Duodenal mucosa (tissue), 2 donors: Measurements from ENCODE around the gene SCAF11.

ENCODE experiments used
- H3K27ac ChIP-seq: one replicate; pipeline ENCODE4 v1.7.0; 2013; ENCODE audit warnings: low read depth, low read length
- H3K27me3 ChIP-seq, 2 donors: one replicate each; pipeline ENCODE4 v1.7.0; 2013; ENCODE audit warnings: low read length in 2 of 2, control low read depth in 1 of 2; ENCODE audit not compliant: insufficient read depth in 2 of 2, control insufficient read depth in 1 of 2
- H3K36me3 ChIP-seq, 2 donors: one replicate each; pipeline ENCODE4 v1.7.0; 2013; ENCODE audit warnings: low read length in 2 of 2, control low read depth in 1 of 2; ENCODE audit not compliant: insufficient read depth in 2 of 2, control insufficient read depth in 1 of 2
- H3K4me1 ChIP-seq, 2 donors: one replicate each; pipeline ENCODE4 v1.7.0; 2013; ENCODE audit warnings: low read length in 2 of 2, control low read depth in 1 of 2; ENCODE audit not compliant: insufficient read depth in 2 of 2, control insufficient read depth in 1 of 2
- H3K4me3 ChIP-seq, 2 donors: one replicate each; pipeline ENCODE4 v1.7.0; 2013; ENCODE audit warnings: low read length in 2 of 2, low read depth in 1 of 2
- H3K9ac ChIP-seq, 2 donors: one replicate each; pipeline ENCODE4 v1.7.0; 2013; ENCODE audit warnings: low read length in 2 of 2, low read depth in 1 of 2
- H3K9me3 ChIP-seq, 2 donors: one replicate each; pipeline ENCODE4 v1.7.0; 2013; ENCODE audit warnings: low read length in 2 of 2, control low read depth in 1 of 2; ENCODE audit not compliant: control insufficient read depth in 1 of 2

SCAF11 gene

DNA sequence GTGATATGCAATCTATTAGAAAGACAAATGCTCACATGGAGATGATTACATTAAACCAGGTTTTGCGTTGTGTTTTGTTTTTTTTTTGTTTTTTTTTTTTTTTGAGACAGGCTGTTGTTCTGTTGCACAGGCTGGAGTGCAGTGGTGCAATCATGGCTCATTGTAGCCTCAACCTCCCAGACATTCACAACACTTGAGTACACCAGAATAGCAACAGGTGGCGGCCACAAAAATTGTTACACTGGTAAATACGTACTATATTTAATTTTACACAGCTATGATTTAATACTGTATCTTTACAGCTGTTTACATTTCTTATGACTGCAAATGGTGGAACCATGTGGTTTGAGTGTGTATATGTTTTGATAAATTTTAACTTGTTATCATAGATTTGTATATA is 60.0 kb downstream of the SCAF11 start:
- Histone ChIP-seq H3K4me3 (no peak overlapping the region), H3K9ac (no peak overlapping the region), H3K9me3 (no peaks in the 10 kb centered on the region), H3K27me3 (no peaks in the 10 kb centered on the region), H3K27ac (no peak overlapping the region), H3K4me1 (no peaks in the 10 kb centered on the region), H3K36me3 (peaks cover 16 to 57% of the 10 kb centered on the region in 2 donors)

DNA sequence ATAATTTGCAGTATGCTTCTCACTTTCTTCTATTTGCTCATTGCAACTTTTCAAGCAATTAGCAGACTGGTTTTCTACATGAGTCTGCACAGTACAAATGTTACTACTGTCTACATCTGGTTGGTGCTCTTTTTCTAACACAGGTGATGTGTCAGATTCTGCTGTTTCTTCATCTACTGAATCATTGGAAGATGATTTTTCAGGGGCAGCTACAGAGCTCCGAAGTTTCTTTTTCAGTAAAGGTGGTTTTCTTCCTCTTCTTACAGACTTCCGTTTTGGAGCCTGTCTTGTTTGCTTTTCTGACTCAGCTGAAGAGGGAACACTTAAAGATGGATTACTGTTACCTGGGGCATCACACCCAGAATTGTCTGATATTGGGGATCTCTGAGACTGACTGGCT is 62.1 kb downstream of the SCAF11 start:
- Histone ChIP-seq H3K4me1 (no peaks in the 10 kb centered on the region), H3K36me3 (peaks cover 20 to 74% of the 10 kb centered on the region in 2 donors), H3K27ac (no peak overlapping the region), H3K4me3 (no peak overlapping the region), H3K9ac (no peak overlapping the region), H3K9me3 (no peaks in the 10 kb centered on the region), H3K27me3 (no peaks in the 10 kb centered on the region)

DNA sequence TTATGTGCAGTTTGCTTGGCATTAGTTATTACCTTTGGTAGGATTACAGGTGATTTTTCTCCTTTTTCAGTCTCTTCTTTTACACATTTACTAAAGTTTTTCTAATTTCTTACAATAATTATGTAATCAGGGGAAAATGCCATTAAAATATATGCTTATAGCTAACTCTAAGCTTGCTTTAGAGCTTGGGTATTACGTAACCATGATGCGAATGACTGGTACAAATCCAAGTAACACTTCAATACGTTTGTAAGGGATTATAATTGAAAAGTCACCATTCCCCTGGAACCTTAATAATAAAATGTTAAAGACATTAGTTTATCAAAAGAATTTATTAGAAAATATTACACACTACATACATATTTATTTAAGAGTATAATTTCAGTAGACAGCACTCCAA is 71.6 kb downstream of the SCAF11 start:
- Histone ChIP-seq H3K27me3 (no peaks in the 10 kb centered on the region), H3K4me1 (no peaks in the 10 kb centered on the region), H3K36me3 (peaks cover 11 to 22% of the 10 kb centered on the region in 2 donors), H3K9me3 (no peaks in the 10 kb centered on the region), H3K9ac (no peak overlapping the region), H3K4me3 (no peak overlapping the region), H3K27ac (no peak overlapping the region)

DNA sequence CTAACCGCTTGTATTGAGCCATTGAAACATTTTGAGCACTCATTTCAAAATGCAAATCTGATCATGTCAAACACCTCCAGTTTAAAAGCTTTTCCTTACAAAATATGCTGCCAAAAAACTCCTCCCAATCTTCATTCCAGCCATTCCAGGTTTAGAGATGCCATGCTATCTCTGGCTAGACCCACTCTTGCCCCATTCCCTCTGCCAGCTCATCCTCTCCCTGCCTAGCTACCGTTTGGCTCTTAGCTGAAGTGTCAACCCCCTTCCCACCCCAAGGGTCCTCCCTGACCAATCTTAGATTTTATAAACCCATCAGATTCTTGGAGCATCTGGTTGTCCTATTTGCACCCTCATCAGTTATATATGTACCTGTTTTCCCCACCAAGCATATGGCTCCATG is 75.0 kb downstream of the SCAF11 start:
- no peaks in the 10 kb centered on the region for H3K4me1 ChIP-seq
- H3K27me3 ChIP-seq = no peaks in the 10 kb centered on the region
- H3K9ac ChIP-seq = no peak overlapping the region
- no peak overlapping the region for H3K4me3 ChIP-seq
- H3K27ac ChIP-seq = no peak overlapping the region
- peaks cover 5 to 6% of the 10 kb centered on the region in 2 donors for H3K36me3 ChIP-seq
- no peaks in the 10 kb centered on the region for H3K9me3 ChIP-seq

DNA sequence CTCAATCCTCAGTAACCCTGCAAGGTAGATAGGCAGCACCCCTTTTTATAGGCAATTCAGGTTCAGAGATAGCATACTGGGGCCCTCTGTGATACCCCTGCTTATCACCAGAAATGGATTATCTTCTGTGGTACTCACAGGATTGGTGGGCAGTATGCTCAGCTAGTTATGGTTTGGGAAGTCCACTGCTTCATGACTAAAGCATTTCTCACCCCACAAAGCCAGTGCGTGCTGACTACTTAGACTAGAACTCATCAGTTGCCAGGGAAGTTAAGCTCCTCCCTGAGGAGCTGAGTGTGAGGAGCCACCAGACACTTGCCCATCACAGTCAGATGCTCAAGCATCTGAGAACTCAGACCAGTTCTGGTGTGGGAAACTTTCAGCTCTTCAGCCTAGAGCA is 76.3 kb downstream of the SCAF11 start:
- Histone ChIP-seq H3K4me3 (no peak overlapping the region), H3K27me3 (no peaks in the 10 kb centered on the region)

DNA sequence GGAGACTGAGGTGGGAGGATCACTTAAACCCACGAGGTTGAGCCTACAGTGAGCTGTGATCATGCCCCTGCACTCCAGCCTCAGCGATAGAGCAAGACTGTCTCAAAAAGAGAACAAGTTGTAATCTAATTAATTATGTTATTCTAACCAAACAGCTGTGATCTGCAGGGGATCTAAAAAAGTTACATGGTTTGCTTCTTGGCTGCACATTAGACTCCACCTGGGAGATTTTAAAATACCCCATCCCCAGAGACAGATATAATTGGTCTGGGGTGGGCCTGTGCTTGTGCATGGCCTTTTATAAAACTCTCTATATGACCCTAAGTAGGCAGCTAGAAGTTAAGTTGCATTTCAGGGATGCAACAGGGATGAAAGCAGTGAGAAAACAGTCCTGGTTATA is 76.7 kb downstream of the SCAF11 start:
- H3K9ac ChIP-seq = no peak overlapping the region
- no peaks in the 10 kb centered on the region for H3K27me3 ChIP-seq
- no peaks in the 10 kb centered on the region for H3K9me3 ChIP-seq
- H3K4me1 ChIP-seq = no peaks in the 10 kb centered on the region
- peaks cover 0 to under 1% of the 10 kb centered on the region in 2 donors for H3K36me3 ChIP-seq
- no peak overlapping the region for H3K4me3 ChIP-seq
- H3K27ac ChIP-seq = no peak overlapping the region

More for the DNA sequence above, 76.3 kb downstream of the SCAF11 start:
- Histone ChIP-seq H3K9ac (no peak overlapping the region), H3K36me3 (peaks cover 0 to 5% of the 10 kb centered on the region in 2 donors), H3K27ac (no peak overlapping the region), H3K4me1 (no peaks in the 10 kb centered on the region), H3K9me3 (no peaks in the 10 kb centered on the region)

DNA sequence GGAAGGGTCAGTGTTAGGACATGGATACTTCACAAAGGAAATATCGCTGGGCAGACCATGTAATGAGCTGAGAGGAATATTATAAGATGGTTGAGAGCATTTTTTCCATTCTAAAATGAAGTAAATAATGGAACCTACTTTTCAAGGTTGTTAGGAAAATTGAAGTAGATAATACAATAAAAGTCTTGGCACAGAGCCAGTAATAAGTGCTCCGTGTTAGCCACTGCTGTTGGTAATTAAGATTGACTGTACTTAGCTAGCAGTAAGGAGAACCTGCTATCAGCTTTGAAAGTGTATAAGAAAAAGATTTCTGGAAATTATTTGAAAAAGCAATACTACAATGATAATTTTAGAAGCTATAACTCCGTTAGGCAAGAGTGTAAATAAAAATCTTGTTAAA is 77.6 kb downstream of the SCAF11 start:
- Histone ChIP-seq H3K36me3 (peaks cover 0 to 6% of the 10 kb centered on the region in 2 donors), H3K27ac (no peak overlapping the region), H3K4me1 (no peaks in the 10 kb centered on the region), H3K9me3 (no peaks in the 10 kb centered on the region), H3K9ac (no peak overlapping the region), H3K4me3 (no peak overlapping the region), H3K27me3 (no peaks in the 10 kb centered on the region)

DNA sequence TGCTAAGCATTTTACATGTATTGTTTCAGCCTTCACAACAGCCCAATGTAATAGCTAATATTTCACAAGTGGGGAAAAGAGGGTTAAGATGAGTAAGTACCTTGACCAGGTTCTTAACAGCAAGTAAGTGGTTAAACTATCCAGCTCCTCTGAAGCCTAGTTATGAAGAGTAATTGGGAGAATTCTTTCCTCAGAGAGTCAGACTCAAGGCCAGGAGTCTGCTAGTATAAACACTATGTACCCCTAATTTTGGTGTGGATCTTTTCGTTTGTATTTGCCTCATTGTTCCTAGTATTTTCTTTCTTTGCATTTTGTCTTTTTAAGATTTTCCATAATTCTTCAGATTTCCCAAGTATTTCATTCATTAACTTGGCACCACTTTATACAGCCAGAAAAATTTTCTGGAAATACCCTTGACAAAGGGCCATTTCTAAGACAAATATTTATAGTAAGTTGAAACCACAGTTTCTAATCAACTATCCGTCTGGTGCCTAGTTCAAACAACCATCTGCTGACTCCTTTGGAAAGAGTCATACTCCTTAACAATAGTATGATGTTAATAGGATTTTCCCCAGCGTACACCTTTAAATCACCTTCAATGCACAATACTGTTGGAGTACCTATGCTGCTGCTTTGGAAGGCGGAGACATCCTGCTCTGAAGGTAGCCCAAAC is 81.2 kb downstream of the SCAF11 start:
- Histone ChIP-seq H3K36me3 (peaks cover 0 to 6% of the 10 kb centered on the region in 2 donors), H3K9ac (no peak overlapping the region), H3K4me1 (no peaks in the 10 kb centered on the region), H3K9me3 (no peaks in the 10 kb centered on the region), H3K27me3 (no peaks in the 10 kb centered on the region), H3K27ac (no peak overlapping the region), H3K4me3 (no peak overlapping the region)

DNA sequence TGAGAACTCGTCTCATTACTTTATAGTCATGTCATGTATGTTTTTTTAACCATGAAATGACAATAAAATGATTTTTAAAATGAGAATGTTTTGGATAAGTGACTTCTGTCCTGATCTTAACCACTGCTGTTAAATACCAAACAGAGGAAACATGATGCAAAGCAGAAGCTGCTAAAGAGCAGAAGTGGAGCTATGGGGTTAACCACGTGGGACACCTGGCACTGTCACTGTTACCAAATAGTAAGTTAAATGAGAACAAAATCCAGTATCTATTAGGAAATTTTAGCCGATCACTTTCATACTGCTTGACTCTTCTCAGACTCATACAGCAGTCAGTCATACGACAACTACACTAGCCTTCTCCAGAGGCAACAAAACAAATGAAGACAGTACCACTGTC is 82.4 kb downstream of the SCAF11 start:
- Histone ChIP-seq H3K9me3 (no peaks in the 10 kb centered on the region), H3K36me3 (peaks cover 0 to 6% of the 10 kb centered on the region in 2 donors), H3K9ac (no peak overlapping the region), H3K27ac (no peak overlapping the region), H3K4me3 (no peak overlapping the region), H3K27me3 (no peaks in the 10 kb centered on the region), H3K4me1 (no peaks in the 10 kb centered on the region)

DNA sequence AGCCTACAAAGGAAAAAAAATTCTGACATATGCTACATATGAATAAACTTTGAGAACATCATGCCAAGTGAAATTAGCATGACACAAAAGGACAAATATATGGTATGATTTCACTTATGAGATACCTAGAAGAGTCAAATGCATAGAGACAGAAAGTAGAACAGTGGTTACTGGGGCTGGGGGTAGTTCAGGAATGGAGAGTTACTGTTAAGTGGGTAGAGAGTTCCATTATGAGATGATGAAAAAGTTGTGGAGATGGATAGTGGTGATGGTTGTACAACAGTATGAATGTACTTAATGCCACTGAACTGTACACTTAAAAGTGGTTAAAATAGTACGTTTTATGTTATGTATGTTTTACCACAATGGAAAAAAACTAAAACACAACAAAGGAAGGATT is 92.3 kb downstream of the SCAF11 start:
- no peaks in the 10 kb centered on the region for H3K4me1 ChIP-seq
- peaks cover 5 to 29% of the 10 kb centered on the region in 2 donors for H3K36me3 ChIP-seq
- H3K9me3 ChIP-seq = no peaks in the 10 kb centered on the region
- H3K4me3 ChIP-seq = no peak overlapping the region
- H3K9ac ChIP-seq = no peak overlapping the region
- H3K27me3 ChIP-seq = no peaks in the 10 kb centered on the region
- no peak overlapping the region for H3K27ac ChIP-seq
